Kidney (tissue), 14 donors: ENCODE measurements around the gene GPC5. TPM values are rescaled to one million over a fixed set of nuclear protein-coding genes. Genes with fewer than 3 reads are reported as not detected.

Source experiments
- DNase-seq, 5 donors: peaks; one replicate each; pipeline ENCODE4 v3.0.0-alpha.2; 2013 to 2020
- FAIRE-seq: peaks from 2 replicates; lab custom pipeline; 2012; peaks lifted over from hg19 to GRCh38; lab: Jason Lieb, UNC
- H3K27ac ChIP-seq, 2 donors: one replicate each; pipeline ENCODE4 v1.7.0; 2013; ENCODE audit warnings: low read depth in 2 of 2, low read length in 2 of 2, inconsistent platforms in 1 of 2
- H3K27me3 ChIP-seq: one replicate; pipeline ENCODE4 v1.7.1; 2013; ENCODE audit warnings: low read length, inconsistent platforms; ENCODE audit not compliant: control insufficient read depth, insufficient read depth
- H3K36me3 ChIP-seq, 3 donors: one replicate each; pipeline versions ENCODE4 v1.7.0 to v1.7.1; 2013; ENCODE audit warnings: low read length in 3 of 3, control low read depth in 1 of 3, inconsistent platforms in 1 of 3; ENCODE audit not compliant: insufficient read depth in 3 of 3, control insufficient read depth in 2 of 3
- H3K4me1 ChIP-seq, 3 donors: one replicate each; pipeline versions ENCODE4 v1.7.0 to v1.7.1; 2013; ENCODE audit warnings: low read length in 3 of 3, inconsistent platforms in 1 of 3, low read depth in 1 of 3; ENCODE audit not compliant: control insufficient read depth in 2 of 3, insufficient read depth in 2 of 3
- H3K4me3 ChIP-seq, 3 donors: one replicate each; pipeline versions ENCODE4 v1.7.0 to v1.8.1; 2013; ENCODE audit warnings: low read length in 3 of 3, control low read depth in 1 of 3, inconsistent platforms in 1 of 3
- H3K9ac ChIP-seq, 3 donors: one replicate each; pipeline versions ENCODE4 v1.7.0 to v1.7.1; 2013; ENCODE audit warnings: low read length in 3 of 3, control low read depth in 1 of 3, inconsistent platforms in 1 of 3
- H3K9me3 ChIP-seq, 3 donors: one replicate each; pipeline versions ENCODE4 v1.7.0 to v1.7.1; 2013; ENCODE audit warnings: low read length in 3 of 3, control low read depth in 1 of 3, inconsistent platforms in 1 of 3; ENCODE audit not compliant: control insufficient read depth in 2 of 3, insufficient read depth in 1 of 3
- CTCF ChIP-seq: IDR thresholded peaks from 3 replicates; pipeline ENCODE4 v1.5.1; 2012; ENCODE audit warnings: mild to moderate bottlenecking, moderate library complexity, borderline replicate concordance; ENCODE audit not compliant: insufficient read depth; ENCODE audit errors: extremely low read depth
- intact Hi-C: fragments of 100-400 bp; cut with DNase I; formaldehyde crosslinking; loops from one replicate; pipeline ENCODE4 v1.11.1; 2022
- polyA plus RNA-seq: library from polyadenylated mRNA; stranded (reverse); fragments of 350-450 nt; fragmentation: Illumina TruSeq; extraction: RNeasy Lipid Tissue Mini Kit (QIAGEN cat#74804); gene quantifications from one replicate; pipeline ENCODE4 v1.2.3, GENCODE V29; 2014; ENCODE audit warnings: low read depth, low replicate concordance; ENCODE audit not compliant: insufficient read depth
- total RNA-seq: library from RNA; stranded (reverse); fragmentation: NEBNext Ultra II Directional; extraction: Animal tissue kit (Norgen Biotek cat#: 25700); gene quantifications from one replicate; pipeline ENCODE4 v1.2.1, GENCODE V29; 2021
- donor health status: control.
- donor health status: control.
- donor health status: control.
- donor health status: control.
- donor health status: control.
- donor health status: DM: yes; HTN: yes; CAD: no.
- donor health status: Normal renal cell carcinoma (clear cell type).

The GPC5 gene
- total and polyA plus RNA-seq, 2 donors from 2014 or later, result 0.47 to 6.8 TPM

- H3K4me3 ChIP-seq, result no peak overlapping the region
- H3K9ac ChIP-seq, result no peak overlapping the region
- FAIRE-seq (no peak), DNase-seq (no peak)
- no peak overlapping the region for H3K27ac ChIP-seq
- H3K36me3 ChIP-seq, result no peaks in the 10 kb centered on the region
- H3K4me1 ChIP-seq, result no peaks in the 10 kb centered on the region
- no peaks in the 10 kb centered on the region for H3K27me3 ChIP-seq
- intact Hi-C loops, result no loop called here
- TF ChIP-seq CTCF, result no peak
- H3K9me3 ChIP-seq, result no peaks in the 10 kb centered on the region
Observed at GRCh38 chr13:91622778-91623550, 224.5 kb downstream of the GPC5 start.

DNA sequence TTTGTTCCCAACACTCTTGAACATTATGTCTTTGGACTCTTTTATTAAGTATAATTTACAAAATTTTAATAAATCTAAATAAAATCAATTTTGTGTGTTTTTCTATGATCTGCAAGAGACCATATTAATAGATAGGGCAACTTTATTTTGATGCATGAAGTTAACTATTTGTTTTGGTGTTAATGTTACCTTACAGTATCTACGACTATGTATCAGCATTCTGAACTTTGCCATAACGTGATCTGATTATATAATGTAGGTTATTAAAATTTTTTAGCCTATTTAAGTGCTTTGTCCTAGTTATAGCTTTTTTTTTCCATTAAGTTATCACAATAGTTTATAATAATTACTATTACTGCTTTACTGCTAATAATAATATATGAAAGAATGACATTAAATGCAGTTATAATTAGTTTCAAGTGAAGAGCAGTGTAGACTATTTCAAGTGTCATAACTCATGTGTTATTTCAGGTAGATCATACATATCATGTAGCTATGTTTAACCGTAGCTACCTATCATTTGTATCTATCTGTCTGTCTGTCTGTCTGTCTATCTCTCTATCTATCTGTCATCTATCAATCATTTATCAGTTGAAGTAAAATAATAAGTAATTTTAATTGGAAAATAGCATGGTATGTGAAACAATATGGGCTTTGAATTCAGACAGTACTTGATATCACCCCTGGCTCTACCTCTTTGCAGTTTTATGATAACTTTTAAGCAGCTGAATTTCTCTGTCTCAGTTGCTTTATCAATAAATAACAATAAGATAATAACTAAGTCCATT, 229.7 kb downstream of the GPC5 start:
- Histone ChIP-seq H3K36me3 (no peaks in the 10 kb centered on the region), H3K4me3 (no peak overlapping the region), H3K27me3 (no peaks in the 10 kb centered on the region), H3K9me3 (no peaks in the 10 kb centered on the region), H3K4me1 (no peaks in the 10 kb centered on the region), H3K9ac (no peak overlapping the region), H3K27ac (no peak overlapping the region)
- intact Hi-C loops, result no loop called here
- TF ChIP-seq CTCF, result no peak
- FAIRE-seq (peak; percentile 21), DNase-seq (no peak)

DNA sequence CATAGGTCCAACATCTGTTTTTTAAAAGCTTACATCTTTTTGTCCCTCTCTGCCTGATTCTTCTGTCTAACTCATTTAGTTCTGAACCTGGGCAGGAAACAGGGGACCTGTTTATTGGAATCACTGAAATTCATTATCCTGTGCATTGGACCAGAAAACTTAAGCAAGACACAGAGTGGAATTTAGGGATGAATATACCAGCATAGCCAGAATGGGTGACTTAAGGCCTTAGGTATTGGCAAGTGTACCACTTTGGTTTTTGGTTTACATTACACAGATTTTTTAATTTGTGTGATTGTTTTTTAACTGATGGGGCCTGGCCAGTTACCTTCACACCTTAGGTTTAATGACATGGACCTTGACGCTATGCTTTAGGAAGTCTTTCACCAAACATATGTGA, 232.5 kb downstream of the GPC5 start:
- intact Hi-C loops, result no loop called here
- Histone ChIP-seq H3K4me3 (no peak overlapping the region), H3K36me3 (no peaks in the 10 kb centered on the region), H3K27ac (no peak overlapping the region), H3K9me3 (no peaks in the 10 kb centered on the region), H3K27me3 (no peaks in the 10 kb centered on the region), H3K9ac (no peak overlapping the region), H3K4me1 (no peaks in the 10 kb centered on the region)
- no peak for FAIRE-seq
- TF ChIP-seq CTCF, result no peak
- DNase-seq, result peak in 2 of 5 donors; percentile 17 to 45
